ENCODE results near the gene SFRP5.

- TF ChIP-seq CTCF (IDR thresholded peaks at IDR 0.05): no peak
- TF ChIP-seq POLR2A (IDR thresholded peaks at IDR 0.05): no peak
These were observed 1.5 kb downstream of the SFRP5 start for GRCh38 chr10:97770255-97770654.

Measured in uterus (tissue), 2 donors.